Vagina (tissue), 2 donors: Measurements from ENCODE around the gene NPAS3.

Source experiments
- POLR2A ChIP-seq, 2 donors: fragments of 450-650 bp; IDR thresholded peaks; one replicate each; pipeline ENCODE4 v1.6.1; 2017; ENCODE audit warnings: antibody characterized with exemption in 2 of 2, mild to moderate bottlenecking in 2 of 2, moderate library complexity in 2 of 2
- POLR2AphosphoS5 ChIP-seq, 2 donors: sonication (generic); formaldehyde crosslinking; IDR thresholded peaks; one replicate each; pipeline ENCODE4 v1.9.0; 2017; ENCODE audit warnings: antibody characterized with exemption in 2 of 2, mild to moderate bottlenecking in 2 of 2, low read depth in 1 of 2; ENCODE audit not compliant: insufficient read depth in 1 of 2
- TF ChIP-seq, protein P1 (sequence below), 3 experiments: fragments of 450-650 bp in 2 of 3; fragments of 200-600 bp in 1 of 3; sonication (generic) in 1 of 3; IDR thresholded peaks; one replicate each; pipeline ENCODE4 v1.5.1; 2017 to 2019; ENCODE audit warnings: antibody characterized with exemption in 3 of 3, mild to moderate bottlenecking in 2 of 3, moderate library complexity in 2 of 3

GRCh38 chr14:33745163-33745562, 806.5 kb downstream of the NPAS3 start:
- TF ChIP-seq POLR2A (IDR thresholded peaks at IDR 0.05) (no peak), POLR2AphosphoS5 (IDR thresholded peaks at IDR 0.05; ENCODE audit: insufficient read depth in 1 of 2, low read depth in 1 of 2) (no peak)
- TF ChIP-seq, protein P1, sequence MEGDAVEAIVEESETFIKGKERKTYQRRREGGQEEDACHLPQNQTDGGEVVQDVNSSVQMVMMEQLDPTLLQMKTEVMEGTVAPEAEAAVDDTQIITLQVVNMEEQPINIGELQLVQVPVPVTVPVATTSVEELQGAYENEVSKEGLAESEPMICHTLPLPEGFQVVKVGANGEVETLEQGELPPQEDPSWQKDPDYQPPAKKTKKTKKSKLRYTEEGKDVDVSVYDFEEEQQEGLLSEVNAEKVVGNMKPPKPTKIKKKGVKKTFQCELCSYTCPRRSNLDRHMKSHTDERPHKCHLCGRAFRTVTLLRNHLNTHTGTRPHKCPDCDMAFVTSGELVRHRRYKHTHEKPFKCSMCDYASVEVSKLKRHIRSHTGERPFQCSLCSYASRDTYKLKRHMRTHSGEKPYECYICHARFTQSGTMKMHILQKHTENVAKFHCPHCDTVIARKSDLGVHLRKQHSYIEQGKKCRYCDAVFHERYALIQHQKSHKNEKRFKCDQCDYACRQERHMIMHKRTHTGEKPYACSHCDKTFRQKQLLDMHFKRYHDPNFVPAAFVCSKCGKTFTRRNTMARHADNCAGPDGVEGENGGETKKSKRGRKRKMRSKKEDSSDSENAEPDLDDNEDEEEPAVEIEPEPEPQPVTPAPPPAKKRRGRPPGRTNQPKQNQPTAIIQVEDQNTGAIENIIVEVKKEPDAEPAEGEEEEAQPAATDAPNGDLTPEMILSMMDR (IDR thresholded peaks at IDR 0.05), result no peak
